Lung (tissue), 16 donors: ENCODE measurements around the gene MLEC. TPM values are rescaled to one million over a fixed set of nuclear protein-coding genes. Genes with fewer than 3 reads are reported as not detected.
A peak's percentile ranks its signal among the peaks of the same experiment; 100 is the strongest.

Source experiments
- ATAC-seq: fragments of 200-7000 bp; cut with Tn5 transposase; one replicate; pipeline ENCODE4 v1.9.1; 2020; ENCODE audit warnings: moderate number of reproducible peaks; ENCODE audit not compliant: insufficient read depth, low FRiP score
- DNase-seq, 3 donors: peaks; one replicate each; pipeline ENCODE4 v3.0.0-alpha.2; 2013 to 2017
- H3K27ac ChIP-seq, 2 donors: one replicate each; pipeline ENCODE4 v1.5.1; 2013; ENCODE audit warnings: mild to moderate bottlenecking in 2 of 2, moderate library complexity in 2 of 2, control low read depth in 1 of 2, inconsistent platforms in 1 of 2, low read depth in 1 of 2, low read length in 1 of 2
- H3K27me3 ChIP-seq, 3 donors: one replicate each; pipeline ENCODE4 v1.5.1; 2013; ENCODE audit warnings: low read length in 2 of 3; ENCODE audit not compliant: control insufficient read depth in 3 of 3, insufficient read depth in 3 of 3
- H3K36me3 ChIP-seq, 4 donors: one replicate each; pipeline ENCODE4 v1.5.1; 2013; ENCODE audit warnings: low read length in 4 of 4, mild to moderate bottlenecking in 1 of 4, moderate library complexity in 1 of 4; ENCODE audit not compliant: control insufficient read depth in 4 of 4, insufficient read depth in 4 of 4
- H3K4me1 ChIP-seq, 5 donors: one replicate each; pipeline ENCODE4 v1.5.1; 2013; ENCODE audit warnings: low read length in 5 of 5, mild to moderate bottlenecking in 2 of 5, moderate library complexity in 1 of 5; ENCODE audit not compliant: control insufficient read depth in 5 of 5, insufficient read depth in 5 of 5
- H3K4me3 ChIP-seq: one replicate; pipeline ENCODE4 v1.5.1; 2013; ENCODE audit warnings: mild to moderate bottlenecking, control low read depth, moderate library complexity
- H3K9ac ChIP-seq, 2 donors: one replicate each; pipeline ENCODE4 v1.5.1; 2013; ENCODE audit warnings: low read length in 2 of 2, control low read depth in 1 of 2; ENCODE audit not compliant: insufficient read depth in 1 of 2
- H3K9me3 ChIP-seq, 4 donors: one replicate each; pipeline ENCODE4 v1.5.1; 2013; ENCODE audit warnings: low read length in 3 of 4, mild to moderate bottlenecking in 1 of 4, moderate library complexity in 1 of 4; ENCODE audit not compliant: control insufficient read depth in 4 of 4, insufficient read depth in 3 of 4
- WGBS, 2 donors: extraction: QIAGEN DNeasy Blood & Tissue Kit; methylation state at CpG; one replicate each; pipeline ENCODE4 v1.1.7; 2013; 5-methylcytosine and 5-hydroxymethylcytosine counted together
- long read RNA-seq, 5 donors: transcript quantifications; one replicate each; lab custom pipeline, GENCODE V29; 2026
- polyA plus RNA-seq, 2 donors: library from polyadenylated mRNA; stranded (reverse); fragments of 200-250 nt; gene quantifications; one replicate each; pipeline ENCODE4 v1.2.1, GENCODE V29; 2013
- total RNA-seq, 2 donors: library from RNA; depleted of rRNA in 1 of 2; stranded (reverse); fragments of >200 nt in 1 of 2; gene quantifications; one replicate each; pipeline ENCODE4 v1.2.1, GENCODE V29; 2014 to 2021
- TF ChIP-seq, protein P1 (sequence below): IDR thresholded peaks from 2 replicates; pipeline ENCODE4 v1.5.1; 2012; ENCODE audit warnings: mild to moderate bottlenecking; ENCODE audit errors: control extremely low read depth, extremely low read depth
- donor health status: control.
- donor health status: control.
- donor health status: Bipolar disorder and iron deficiency.
- donor health status: healthy.
- donor health status: DM: yes; HTN: yes; CAD: no.

Gene MLEC, protein sequence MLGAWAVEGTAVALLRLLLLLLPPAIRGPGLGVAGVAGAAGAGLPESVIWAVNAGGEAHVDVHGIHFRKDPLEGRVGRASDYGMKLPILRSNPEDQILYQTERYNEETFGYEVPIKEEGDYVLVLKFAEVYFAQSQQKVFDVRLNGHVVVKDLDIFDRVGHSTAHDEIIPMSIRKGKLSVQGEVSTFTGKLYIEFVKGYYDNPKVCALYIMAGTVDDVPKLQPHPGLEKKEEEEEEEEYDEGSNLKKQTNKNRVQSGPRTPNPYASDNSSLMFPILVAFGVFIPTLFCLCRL
- total RNA-seq (100 to 1,000 TPM in 1 of 2 donors, 10 to 100 TPM in 1; 56.8 to 161 TPM), polyA plus RNA-seq (10 to 100 TPM; 34.1 to 50.6 TPM)
- long read RNA-seq, donor 1, full-length matches to known transcripts, result 61 of 86 reads
- long read RNA-seq, donor 1, partial matches to known transcripts, result 25 of 86 reads
- long read RNA-seq, donor 1, other reads (novel, unspliced or antisense), result 0 of 86 reads
- long read RNA-seq, donor 2, full-length matches to known transcripts, result 19 of 46 reads
- long read RNA-seq, donor 2, partial matches to known transcripts, result 27 of 46 reads
- long read RNA-seq, donor 2, other reads (novel, unspliced or antisense), result 0 of 46 reads
- long read RNA-seq, donor 3, full-length matches to known transcripts, result 27 of 41 reads
- long read RNA-seq, donor 3, partial matches to known transcripts, result 14 of 41 reads
- long read RNA-seq, donor 3, other reads (novel, unspliced or antisense), result 0 of 41 reads
- long read RNA-seq, donor 4, full-length matches to known transcripts, result 28 of 62 reads
- long read RNA-seq, donor 4, partial matches to known transcripts, result 34 of 62 reads
- long read RNA-seq, donor 4, other reads (novel, unspliced or antisense), result 0 of 62 reads
- long read RNA-seq, donor 5, full-length matches to known transcripts, result 71 of 94 reads
- long read RNA-seq, donor 5, partial matches to known transcripts, result 23 of 94 reads
- long read RNA-seq, donor 5, other reads (novel, unspliced or antisense), result 0 of 94 reads

DNA sequence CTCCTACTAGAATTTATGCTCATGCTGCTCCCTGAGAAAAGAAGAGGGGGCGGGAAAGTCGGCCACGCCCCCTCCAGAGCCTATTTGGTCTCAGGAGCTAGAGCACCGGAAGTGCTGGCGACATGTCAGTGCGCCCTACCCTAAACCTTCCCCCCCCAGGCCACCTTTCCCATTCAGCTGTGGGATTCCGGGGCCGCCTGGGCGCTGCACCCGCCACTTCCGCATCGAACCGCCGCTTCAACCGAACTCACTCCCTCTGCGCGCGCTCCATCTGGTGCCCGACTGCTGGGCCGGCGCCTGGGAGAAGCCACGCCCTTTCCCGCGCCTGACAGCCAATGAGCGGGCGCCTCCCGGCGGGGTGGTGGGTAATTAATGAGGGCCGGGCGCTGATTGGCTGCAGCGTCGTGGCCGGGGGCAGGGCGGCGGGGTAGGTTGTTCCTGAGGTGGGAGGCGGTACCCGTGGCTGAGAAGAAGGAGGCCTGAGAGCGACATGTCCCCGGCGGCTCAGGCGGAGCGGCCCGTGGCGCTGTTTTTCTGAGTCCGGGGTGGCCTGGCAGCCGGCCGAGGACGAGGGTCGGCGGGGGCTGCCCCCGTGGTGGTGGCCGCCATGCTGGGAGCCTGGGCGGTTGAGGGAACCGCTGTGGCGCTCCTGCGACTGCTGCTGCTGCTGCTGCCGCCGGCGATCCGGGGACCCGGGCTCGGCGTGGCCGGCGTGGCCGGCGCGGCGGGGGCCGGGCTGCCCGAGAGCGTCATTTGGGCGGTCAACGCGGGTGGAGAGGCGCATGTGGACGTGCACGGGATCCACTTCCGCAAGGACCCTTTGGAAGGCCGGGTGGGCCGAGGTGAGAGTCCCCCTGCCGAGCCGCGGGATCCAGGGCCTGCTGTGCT lies at the start of gene MLEC:
TSS of gene MLEC (plus strand) at position 460 of the 888 bp plus-strand sequence. CDS start at position 608, 148 bp downstream.
- Histone ChIP-seq H3K27me3 (no peaks in the 10 kb centered on the region), H3K9me3 (no peaks in the 10 kb centered on the region), H3K36me3 (no peaks in the 10 kb centered on the region), H3K27ac (peak within 1 kb of the TSS; percentile 91 to 97), H3K9ac (peak within 1 kb of the TSS; percentile 66 to 78), H3K4me3 (peak within 1 kb of the TSS; percentile 89), H3K4me1 (peaks cover 7 to 37% (median 24%) of the 10 kb centered on the region in 5 donors)
- DNase-seq (peak; percentile 99), ATAC-seq (peak; percentile 93)
- TF ChIP-seq, protein P1, sequence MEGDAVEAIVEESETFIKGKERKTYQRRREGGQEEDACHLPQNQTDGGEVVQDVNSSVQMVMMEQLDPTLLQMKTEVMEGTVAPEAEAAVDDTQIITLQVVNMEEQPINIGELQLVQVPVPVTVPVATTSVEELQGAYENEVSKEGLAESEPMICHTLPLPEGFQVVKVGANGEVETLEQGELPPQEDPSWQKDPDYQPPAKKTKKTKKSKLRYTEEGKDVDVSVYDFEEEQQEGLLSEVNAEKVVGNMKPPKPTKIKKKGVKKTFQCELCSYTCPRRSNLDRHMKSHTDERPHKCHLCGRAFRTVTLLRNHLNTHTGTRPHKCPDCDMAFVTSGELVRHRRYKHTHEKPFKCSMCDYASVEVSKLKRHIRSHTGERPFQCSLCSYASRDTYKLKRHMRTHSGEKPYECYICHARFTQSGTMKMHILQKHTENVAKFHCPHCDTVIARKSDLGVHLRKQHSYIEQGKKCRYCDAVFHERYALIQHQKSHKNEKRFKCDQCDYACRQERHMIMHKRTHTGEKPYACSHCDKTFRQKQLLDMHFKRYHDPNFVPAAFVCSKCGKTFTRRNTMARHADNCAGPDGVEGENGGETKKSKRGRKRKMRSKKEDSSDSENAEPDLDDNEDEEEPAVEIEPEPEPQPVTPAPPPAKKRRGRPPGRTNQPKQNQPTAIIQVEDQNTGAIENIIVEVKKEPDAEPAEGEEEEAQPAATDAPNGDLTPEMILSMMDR, result no peak
- 1% methylated on average over 65 to 84 of the region's 84 CpGs for WGBS, 2 donors

DNA sequence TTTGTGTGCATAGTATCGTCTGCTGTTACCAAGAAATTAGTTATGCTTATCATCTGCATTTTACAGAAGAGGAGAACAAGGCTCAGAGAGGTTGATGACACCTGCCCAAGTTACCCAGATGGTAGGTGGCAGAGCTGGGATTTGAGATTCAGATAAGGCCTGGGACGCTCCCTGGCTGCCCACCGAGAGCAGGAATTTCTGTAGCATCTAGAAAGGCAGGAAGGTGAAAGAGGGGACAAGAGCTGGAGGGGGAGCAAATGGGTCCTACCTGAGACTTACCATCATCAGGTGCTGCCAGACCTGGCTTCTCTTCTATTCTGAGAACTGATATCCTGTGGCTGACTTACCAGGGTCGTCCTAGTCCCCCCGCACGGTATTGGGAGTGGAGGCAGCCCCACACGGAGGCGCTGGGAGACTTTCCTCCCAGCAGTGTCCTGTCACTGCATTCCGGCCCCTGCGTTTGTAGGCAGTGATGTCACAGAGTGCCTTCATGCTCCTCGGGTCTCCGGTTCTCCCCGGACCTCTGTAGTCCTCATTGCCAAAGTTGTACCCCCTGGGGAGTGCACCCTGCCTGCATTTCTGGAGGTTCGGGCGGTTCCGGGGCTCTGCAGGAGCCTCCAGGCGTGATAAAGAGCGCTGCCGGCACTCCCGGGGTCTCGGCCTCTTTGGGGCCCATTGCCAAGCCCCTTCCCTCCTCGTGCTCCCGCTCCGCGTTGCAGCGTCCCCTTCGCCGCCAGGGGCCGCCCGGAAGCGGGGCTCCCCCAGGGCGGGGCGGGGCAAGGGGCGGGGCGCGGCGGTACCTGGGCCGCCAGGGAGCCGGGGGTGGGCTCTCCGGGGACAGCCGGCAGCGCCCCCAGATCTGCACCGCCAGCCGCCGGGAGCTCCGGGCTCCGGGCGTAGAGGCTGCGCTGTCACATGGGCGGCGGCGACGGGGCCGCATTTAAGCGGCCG lies 46.9 kb upstream of the MLEC start, which contains the start of gene CABP1:
TSS of gene CABP1 (plus strand) at position 856 of the 951 bp plus-strand sequence. CDS start at position 916, 60 bp downstream.
- no peak within 1 kb of the TSS for H3K9ac ChIP-seq
- H3K4me3 ChIP-seq, result peak within 1 kb of the TSS; percentile 12
- no peaks in the 10 kb centered on the region for H3K36me3 ChIP-seq
- DNase-seq, result peak; percentile 50 to 68 (median 55)
- whole genome bisulfite sequencing, 2 donors, result 6 to 7% methylated on average over 52 to 56 of the region's 56 CpGs
- no peak within 1 kb of the TSS for H3K27ac ChIP-seq
- H3K9me3 ChIP-seq, result no peaks in the 10 kb centered on the region
- ATAC-seq, result no peak
- TF ChIP-seq, protein P1, result no peak
- peaks cover 18 to 40% (median 37%) of the 10 kb centered on the region in 3 donors for H3K27me3 ChIP-seq
- peaks cover 0 to 11% (median 0%) of the 10 kb centered on the region in 5 donors for H3K4me1 ChIP-seq
